Esophagus squamous epithelium (tissue), 4 donors: ENCODE data around the gene STRIP2.

Experiments used
- POLR2A ChIP-seq, 4 donors: fragments of 450-650 bp; IDR thresholded peaks; one replicate each; pipeline ENCODE4 v1.6.1; 2017; ENCODE audit warnings: antibody characterized with exemption in 4 of 4, mild to moderate bottlenecking in 4 of 4, moderate library complexity in 3 of 4
- TF ChIP-seq, protein P1 (sequence below), 6 experiments: fragments of 450-650 bp in 4 of 6; fragments of 200-600 bp in 2 of 6; sonication (generic) in 2 of 6; IDR thresholded peaks; one replicate each; pipeline ENCODE4 v1.5.1; 2016 to 2019; ENCODE audit warnings: antibody characterized with exemption in 6 of 6, mild to moderate bottlenecking in 4 of 6, moderate library complexity in 4 of 6

DNA sequence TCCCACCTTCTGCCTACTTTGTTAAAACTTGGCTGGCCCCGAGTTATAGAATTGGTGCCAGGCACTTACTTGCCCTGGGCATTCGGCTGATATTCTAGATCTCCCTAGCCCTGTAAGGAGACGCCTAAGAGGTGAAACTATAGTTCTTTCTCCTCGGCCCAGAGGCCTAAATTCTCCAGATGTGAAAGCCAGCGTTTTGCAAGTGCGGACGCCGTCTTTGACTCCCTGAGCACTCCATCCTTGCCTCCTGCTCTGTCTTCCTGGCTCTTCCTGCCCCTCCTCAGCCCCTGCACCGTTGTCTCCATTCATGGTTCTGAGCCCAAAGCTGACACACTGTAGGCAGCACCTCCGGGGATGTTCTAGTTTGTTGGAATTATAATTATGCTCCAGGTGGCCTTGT lies 79.3 kb downstream of the STRIP2 start:
- TF ChIP-seq, protein P1, sequence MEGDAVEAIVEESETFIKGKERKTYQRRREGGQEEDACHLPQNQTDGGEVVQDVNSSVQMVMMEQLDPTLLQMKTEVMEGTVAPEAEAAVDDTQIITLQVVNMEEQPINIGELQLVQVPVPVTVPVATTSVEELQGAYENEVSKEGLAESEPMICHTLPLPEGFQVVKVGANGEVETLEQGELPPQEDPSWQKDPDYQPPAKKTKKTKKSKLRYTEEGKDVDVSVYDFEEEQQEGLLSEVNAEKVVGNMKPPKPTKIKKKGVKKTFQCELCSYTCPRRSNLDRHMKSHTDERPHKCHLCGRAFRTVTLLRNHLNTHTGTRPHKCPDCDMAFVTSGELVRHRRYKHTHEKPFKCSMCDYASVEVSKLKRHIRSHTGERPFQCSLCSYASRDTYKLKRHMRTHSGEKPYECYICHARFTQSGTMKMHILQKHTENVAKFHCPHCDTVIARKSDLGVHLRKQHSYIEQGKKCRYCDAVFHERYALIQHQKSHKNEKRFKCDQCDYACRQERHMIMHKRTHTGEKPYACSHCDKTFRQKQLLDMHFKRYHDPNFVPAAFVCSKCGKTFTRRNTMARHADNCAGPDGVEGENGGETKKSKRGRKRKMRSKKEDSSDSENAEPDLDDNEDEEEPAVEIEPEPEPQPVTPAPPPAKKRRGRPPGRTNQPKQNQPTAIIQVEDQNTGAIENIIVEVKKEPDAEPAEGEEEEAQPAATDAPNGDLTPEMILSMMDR (IDR thresholded peaks at IDR 0.05): no peak
- TF ChIP-seq POLR2A (IDR thresholded peaks at IDR 0.05): no peak
